HEK293 (cell line): ENCODE results near the gene OLA1.

ENCODE experiments used
- SETDB1 ChIP-seq: IDR thresholded peaks from one replicate; pipeline ENCODE4 v1.6.1; 2017; ENCODE audit warnings: mild to moderate bottlenecking, low read length, moderate library complexity, mixed read lengths; ENCODE audit not compliant: insufficient read length
- YY1 ChIP-seq: fragments of 450-650 bp; formaldehyde crosslinking; IDR thresholded peaks from 2 replicates; pipeline ENCODE4 v1.5.1; 2018; ENCODE audit warnings: missing biosample characterization, missing genetic modification characterization
- ZIC2 ChIP-seq: fragments of 450-650 bp; formaldehyde crosslinking; IDR thresholded peaks from 2 replicates; pipeline ENCODE4 v1.5.1; 2016; ENCODE audit warnings: missing biosample characterization, missing genetic modification characterization
- ZNF140 ChIP-seq: fragments of 450-650 bp; formaldehyde crosslinking; IDR thresholded peaks from 2 replicates; pipeline ENCODE4 v1.5.1; 2016; ENCODE audit warnings: missing biosample characterization, missing genetic modification characterization
- ZNF18 ChIP-seq: fragments of 450-650 bp; formaldehyde crosslinking; IDR thresholded peaks from 2 replicates; pipeline ENCODE4 v1.5.1; 2016; ENCODE audit warnings: missing biosample characterization, missing genetic modification characterization
- ZNF529 ChIP-seq: fragments of 450-650 bp; formaldehyde crosslinking; IDR thresholded peaks from 2 replicates; pipeline ENCODE4 v1.5.1; 2017; ENCODE audit warnings: missing genetic modification characterization, missing biosample characterization; ENCODE audit not compliant: insufficient replicate concordance
- ZNF558 ChIP-seq: fragments of 450-650 bp; formaldehyde crosslinking; IDR thresholded peaks from 2 replicates; pipeline ENCODE4 v1.5.1; 2016; ENCODE audit warnings: missing biosample characterization, missing genetic modification characterization
- ZNF629 ChIP-seq: fragments of 450-650 bp; formaldehyde crosslinking; IDR thresholded peaks from 2 replicates; pipeline ENCODE4 v1.5.1; 2017; ENCODE audit warnings: missing biosample characterization, missing genetic modification characterization
- ZSCAN16 ChIP-seq: fragments of 450-650 bp; formaldehyde crosslinking; IDR thresholded peaks from 2 replicates; pipeline ENCODE4 v1.5.1; 2016; ENCODE audit warnings: missing biosample characterization, missing genetic modification characterization
- TF ChIP-seq, protein P1 (sequence below): fragments of 450-650 bp; formaldehyde crosslinking; IDR thresholded peaks from 2 replicates; pipeline ENCODE4 v1.5.1; 2016; ENCODE audit warnings: missing biosample characterization, missing genetic modification characterization
- TF ChIP-seq, protein P2 (sequence below): fragments of 450-650 bp; formaldehyde crosslinking; IDR thresholded peaks from 2 replicates; pipeline ENCODE4 v1.5.1; 2016; ENCODE audit warnings: missing biosample characterization, missing genetic modification characterization
- TF ChIP-seq, protein P3 (sequence below): fragments of 450-650 bp; IDR thresholded peaks from 2 replicates; pipeline ENCODE4 v1.5.1; 2018; ENCODE audit warnings: missing biosample characterization, missing genetic modification characterization

DNA sequence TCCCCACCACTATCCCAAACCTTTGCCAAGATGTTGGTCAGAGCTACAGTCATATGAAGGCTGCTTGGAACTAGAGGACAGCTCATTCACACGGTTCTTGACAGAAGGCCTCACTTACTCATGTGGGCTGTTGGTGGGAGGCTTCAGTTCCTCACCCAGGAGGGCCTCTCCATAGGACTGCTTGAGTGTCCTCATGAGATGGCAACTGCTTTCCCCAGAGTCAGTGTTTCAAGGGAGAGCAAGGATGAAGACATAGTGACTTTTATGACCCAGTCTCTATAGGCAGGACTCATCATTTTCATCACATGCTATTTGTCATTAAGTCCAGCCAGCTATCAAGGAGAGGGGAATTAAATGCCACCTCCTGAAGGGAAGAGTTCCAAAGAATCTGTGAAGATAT is 33.4 kb upstream of the OLA1 start:
- TF ChIP-seq, protein P1, sequence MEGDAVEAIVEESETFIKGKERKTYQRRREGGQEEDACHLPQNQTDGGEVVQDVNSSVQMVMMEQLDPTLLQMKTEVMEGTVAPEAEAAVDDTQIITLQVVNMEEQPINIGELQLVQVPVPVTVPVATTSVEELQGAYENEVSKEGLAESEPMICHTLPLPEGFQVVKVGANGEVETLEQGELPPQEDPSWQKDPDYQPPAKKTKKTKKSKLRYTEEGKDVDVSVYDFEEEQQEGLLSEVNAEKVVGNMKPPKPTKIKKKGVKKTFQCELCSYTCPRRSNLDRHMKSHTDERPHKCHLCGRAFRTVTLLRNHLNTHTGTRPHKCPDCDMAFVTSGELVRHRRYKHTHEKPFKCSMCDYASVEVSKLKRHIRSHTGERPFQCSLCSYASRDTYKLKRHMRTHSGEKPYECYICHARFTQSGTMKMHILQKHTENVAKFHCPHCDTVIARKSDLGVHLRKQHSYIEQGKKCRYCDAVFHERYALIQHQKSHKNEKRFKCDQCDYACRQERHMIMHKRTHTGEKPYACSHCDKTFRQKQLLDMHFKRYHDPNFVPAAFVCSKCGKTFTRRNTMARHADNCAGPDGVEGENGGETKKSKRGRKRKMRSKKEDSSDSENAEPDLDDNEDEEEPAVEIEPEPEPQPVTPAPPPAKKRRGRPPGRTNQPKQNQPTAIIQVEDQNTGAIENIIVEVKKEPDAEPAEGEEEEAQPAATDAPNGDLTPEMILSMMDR (tag by site-specific recombination), result no peak
- no peak for TF ChIP-seq YY1 (tag by site-specific recombination)
- TF ChIP-seq ZIC2 (tag by site-specific recombination), result no peak
- TF ChIP-seq, protein P2, sequence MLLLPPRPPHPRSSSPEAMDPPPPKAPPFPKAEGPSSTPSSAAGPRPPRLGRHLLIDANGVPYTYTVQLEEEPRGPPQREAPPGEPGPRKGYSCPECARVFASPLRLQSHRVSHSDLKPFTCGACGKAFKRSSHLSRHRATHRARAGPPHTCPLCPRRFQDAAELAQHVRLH (tag by site-specific recombination), result no peak
- TF ChIP-seq ZNF18 (tag by site-specific recombination), result no peak
- no peak for TF ChIP-seq ZNF140
- TF ChIP-seq, protein P3, sequence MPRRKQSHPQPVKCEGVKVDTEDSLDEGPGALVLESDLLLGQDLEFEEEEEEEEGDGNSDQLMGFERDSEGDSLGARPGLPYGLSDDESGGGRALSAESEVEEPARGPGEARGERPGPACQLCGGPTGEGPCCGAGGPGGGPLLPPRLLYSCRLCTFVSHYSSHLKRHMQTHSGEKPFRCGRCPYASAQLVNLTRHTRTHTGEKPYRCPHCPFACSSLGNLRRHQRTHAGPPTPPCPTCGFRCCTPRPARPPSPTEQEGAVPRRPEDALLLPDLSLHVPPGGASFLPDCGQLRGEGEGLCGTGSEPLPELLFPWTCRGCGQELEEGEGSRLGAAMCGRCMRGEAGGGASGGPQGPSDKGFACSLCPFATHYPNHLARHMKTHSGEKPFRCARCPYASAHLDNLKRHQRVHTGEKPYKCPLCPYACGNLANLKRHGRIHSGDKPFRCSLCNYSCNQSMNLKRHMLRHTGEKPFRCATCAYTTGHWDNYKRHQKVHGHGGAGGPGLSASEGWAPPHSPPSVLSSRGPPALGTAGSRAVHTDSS (tag by site-specific recombination), result no peak
- TF ChIP-seq ZNF629 (tag by site-specific recombination), result no peak
- no peak for TF ChIP-seq ZSCAN16 (tag by site-specific recombination)
- TF ChIP-seq SETDB1, result no peak
- no peak for TF ChIP-seq ZNF558 (tag by site-specific recombination)
- TF ChIP-seq ZNF529 (tag by site-specific recombination), result no peak
